ENCODE measurements around the gene ZNF311.
"Not testable (repeated sequence)": the region's sequence is repeated elsewhere in the genome, so short reads cannot be mapped to it uniquely, and the experiment has no call there.

ZNF311 gene

DNA sequence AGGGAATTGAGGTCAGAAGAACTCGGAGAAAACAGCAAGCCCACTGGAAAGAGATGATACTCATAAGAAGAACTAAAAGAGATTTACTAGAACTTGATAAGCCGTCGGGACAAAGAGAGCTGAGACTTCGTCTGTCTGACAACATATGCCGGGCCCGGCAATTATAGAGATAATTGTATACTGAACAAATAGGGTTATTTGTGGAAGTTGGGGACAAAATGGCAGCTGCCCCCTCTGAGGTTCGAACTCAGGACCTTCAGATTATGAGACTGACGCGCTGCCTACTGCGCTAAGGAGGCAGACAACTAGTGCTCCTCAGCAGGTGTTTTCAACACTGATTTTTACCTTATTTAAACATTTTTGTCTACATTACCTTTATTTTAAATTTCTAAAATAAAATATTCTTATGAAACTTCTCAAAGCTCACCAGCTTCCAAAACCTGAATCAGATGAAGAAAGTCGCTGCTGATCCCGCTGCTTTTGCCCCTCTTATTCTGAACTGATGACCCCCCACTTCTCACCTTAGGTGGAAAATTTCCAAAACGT, 52.0 kb downstream of the ZNF311 start:
- peak; percentile 60 for DNase-seq

DNA sequence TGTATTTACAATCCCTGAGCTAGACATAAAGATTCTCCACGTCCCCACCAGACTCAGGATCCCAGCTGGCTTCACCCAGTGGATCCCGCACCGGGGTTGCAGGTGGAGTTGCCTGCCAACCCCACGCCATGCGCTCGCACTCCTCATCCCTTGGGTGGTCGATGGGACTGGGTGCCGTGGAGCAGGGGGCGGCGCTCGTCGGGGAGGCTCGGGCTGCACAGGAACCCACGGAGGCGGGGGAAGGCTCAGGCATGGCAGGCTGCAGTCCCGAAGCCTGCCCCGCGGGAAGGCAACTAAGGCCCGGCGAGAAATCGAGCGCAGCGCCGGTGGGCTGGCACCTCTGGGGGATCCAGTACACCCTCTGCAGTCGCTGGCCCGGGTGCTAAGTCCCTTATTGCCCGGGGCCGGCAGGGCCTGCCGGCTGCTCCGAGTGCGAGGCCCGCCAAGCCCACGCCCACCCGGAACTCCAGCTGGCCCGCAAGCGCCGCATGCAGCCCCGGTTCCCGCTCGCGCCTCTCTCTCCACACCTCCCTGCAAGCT, 55.4 kb downstream of the ZNF311 start:
- not testable (repeated sequence) for DNase-seq

DNA sequence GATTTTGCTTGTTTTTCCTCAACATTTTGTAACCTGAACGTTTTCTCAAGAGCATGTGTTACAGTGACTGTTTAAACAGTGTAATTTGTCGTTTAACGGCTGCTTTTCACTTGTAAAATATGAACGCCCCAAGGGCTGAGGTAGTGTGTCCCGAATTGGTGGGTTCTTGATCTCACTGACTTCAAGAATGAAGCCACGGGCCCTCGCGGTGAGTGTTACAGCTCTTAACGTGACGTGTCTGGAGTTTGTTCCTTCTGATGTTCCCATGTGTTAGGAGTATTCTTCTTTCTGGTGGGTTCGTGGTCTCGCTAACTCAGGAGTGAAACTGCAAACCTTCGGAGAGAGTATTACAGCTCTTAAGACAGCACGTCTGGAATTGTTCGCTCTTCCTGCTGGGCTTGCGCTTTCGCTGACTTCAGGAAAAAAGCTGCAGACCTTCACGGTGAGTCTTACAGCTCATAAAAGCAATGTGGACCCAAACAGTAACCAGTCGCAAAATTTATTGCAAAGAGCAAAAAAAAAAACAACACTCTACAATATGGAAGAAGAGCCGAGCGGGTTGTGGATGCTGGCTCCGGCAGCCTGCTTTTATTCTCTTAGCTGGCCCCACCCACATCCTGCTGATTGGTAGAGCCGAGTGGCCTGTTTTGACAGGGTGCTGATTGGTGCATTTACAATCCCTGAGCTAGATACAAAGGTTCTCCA, 56.2 kb downstream of the ZNF311 start:
- no peak for DNase-seq

DNA sequence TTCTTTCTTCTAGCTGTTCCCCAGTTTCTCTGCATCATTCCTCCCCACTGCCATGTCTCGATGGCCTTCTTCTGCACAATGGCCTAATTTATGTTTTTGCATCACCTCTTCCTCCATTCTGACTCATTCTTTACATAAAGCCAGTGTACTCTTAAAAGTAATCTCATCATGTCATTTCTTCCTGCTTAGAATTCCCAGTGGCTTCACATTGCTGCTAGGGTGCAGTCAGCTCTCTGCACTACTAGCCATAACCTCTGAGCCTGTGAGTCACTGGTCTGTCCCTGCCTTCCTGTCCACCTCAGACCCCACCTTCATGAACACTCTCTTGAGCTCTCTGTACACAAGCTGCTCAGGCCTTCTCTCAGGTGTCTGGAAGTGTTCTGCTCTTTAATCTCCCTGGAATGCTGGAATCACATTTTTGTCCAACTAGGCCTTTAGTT, 57.3 kb downstream of the ZNF311 start:
- no peak for DNase-seq

DNA sequence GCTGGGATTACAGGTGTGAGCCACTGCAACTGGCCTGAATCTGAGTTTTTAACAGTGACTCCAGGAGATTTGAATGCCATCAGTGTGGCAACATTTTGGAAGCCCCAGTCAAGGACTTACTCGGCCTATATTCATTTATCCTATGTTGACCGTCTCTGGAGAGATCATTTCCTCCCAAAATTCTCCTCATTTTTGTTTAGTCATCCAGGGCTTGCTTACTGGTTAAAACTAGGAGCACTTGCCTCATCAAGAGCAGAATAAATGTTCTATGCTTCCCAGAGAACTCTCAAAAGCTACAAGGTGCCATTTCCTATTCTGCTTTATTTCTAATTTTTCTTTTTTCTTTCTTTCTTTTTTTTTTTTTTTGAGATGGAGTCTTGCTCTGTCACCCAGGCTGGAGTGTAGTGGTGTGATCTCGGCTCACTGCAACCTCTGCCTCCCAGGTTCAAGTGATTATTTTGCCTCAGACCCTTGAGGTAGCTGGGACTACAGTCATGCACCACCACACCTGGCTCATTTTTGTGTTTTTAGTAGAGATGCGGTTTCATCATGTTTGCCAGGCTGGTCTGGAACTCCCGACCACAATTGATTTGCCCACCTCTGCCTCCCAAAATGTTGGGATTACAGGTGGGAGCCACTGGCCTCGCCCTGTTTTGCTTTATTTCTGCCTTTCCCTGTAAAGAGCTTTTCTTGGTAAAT, 57.9 kb downstream of the ZNF311 start:
- DNase-seq = no peak

DNA sequence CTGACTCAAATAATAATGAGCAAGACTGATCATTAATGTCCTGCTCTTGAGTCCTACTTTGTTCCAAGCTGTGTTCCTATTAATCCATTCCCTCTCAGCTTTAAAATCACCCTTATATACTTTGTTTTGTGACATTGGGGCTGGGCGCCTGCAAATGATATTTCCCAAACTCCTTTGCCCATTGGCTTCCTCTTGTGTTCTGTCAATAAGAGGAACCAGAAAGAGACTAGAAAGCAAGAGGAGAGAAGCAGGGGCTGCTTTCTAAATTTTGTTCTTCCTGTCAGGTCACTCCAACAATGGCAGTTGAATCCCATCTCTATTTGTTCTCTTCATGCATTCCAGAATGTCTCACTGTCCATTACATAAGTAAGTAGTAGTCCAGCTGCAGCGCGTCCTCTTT, 59.8 kb downstream of the ZNF311 start:
- no peak for DNase-seq

All from central memory CD4-positive, alpha-beta T cell (primary cell).